IMR-90 (cell line): ENCODE results near the gene HEYL. TPM values are rescaled to one million over a fixed set of nuclear protein-coding genes. Genes with fewer than 3 reads are reported as not detected.

Experiments
- ATAC-seq: fragments of 200-7000 bp; cut with Tn5 transposase; 2 replicates; pipeline ENCODE4 v1.9.1; 2020; ENCODE audit warnings: low read depth, mild to moderate bottlenecking, moderate library complexity
- BruUV-seq: library from RNA; stranded (reverse); fragments of 400-500 nt; replicated peaks from 2 replicates; lab custom pipeline; 2021; lab: Mats Ljungman, UMichigan
- CTCF ChIA-PET: fragments of 300-600 bp; formaldehyde crosslinking; extraction: SDS; loops from one replicate; lab custom pipeline; 2021; ENCODE audit warnings: antibody characterized with exemption; lab: Yijun Ruan, JAX
- POLR2A ChIA-PET: fragments of 300-600 bp; sonication (Branson Sonifier 250); formaldehyde crosslinking; loops from one replicate; lab custom pipeline; 2022; ENCODE audit warnings: antibody characterized with exemption; ENCODE audit not compliant: unreplicated experiment; lab: Charles Lee
- DNase-seq: peaks from one replicate; pipeline ENCODE4 v3.0.0; 2013
- H2AFZ ChIP-seq: replicated peaks from 2 replicates; pipeline ENCODE3; 2013; ENCODE audit warnings: low read length, mild to moderate bottlenecking; ENCODE audit not compliant: poor library complexity
- H2AK5ac ChIP-seq: 2 replicates; pipeline ENCODE4 v1.6.1; 2013; ENCODE audit warnings: low read depth, low read length, inconsistent platforms
- H2AK9ac ChIP-seq: replicated peaks from 2 replicates; pipeline ENCODE3; 2013; ENCODE audit warnings: mild to moderate bottlenecking, low read depth, low read length, moderate library complexity; ENCODE audit not compliant: poor library complexity
- H2BK120ac ChIP-seq: 2 replicates; pipeline ENCODE4 v1.6.1; 2013; ENCODE audit warnings: low read depth, low read length, inconsistent platforms
- H2BK15ac ChIP-seq: 3 replicates; pipeline ENCODE4 v1.6.1; 2013; ENCODE audit warnings: low read depth, low read length, inconsistent platforms
- H2BK20ac ChIP-seq: 2 replicates; pipeline ENCODE4 v1.6.1; 2013; ENCODE audit warnings: low read depth, mild to moderate bottlenecking, inconsistent platforms, low read length, moderate library complexity
- H2BK5ac ChIP-seq: 2 replicates; pipeline ENCODE4 v1.6.1; 2013; ENCODE audit warnings: mild to moderate bottlenecking, low read depth, low read length, inconsistent platforms; ENCODE audit not compliant: poor library complexity, severe bottlenecking
- H3K14ac ChIP-seq: replicated peaks from 2 replicates; pipeline ENCODE4 v1.6.1; 2013; ENCODE audit warnings: low read depth, low read length, inconsistent platforms
- H3K18ac ChIP-seq: 2 replicates; pipeline ENCODE4 v1.6.1; 2013; ENCODE audit warnings: low read depth, low read length, control low read depth
- H3K23ac ChIP-seq: 2 replicates; pipeline ENCODE4 v1.6.1; 2013; ENCODE audit warnings: low read depth, low read length, inconsistent platforms
- H3K27ac ChIP-seq: 2 replicates; pipeline ENCODE4 v1.5.1; 2013; ENCODE audit warnings: mild to moderate bottlenecking, control low read depth, low read length; ENCODE audit not compliant: insufficient read depth
- H3K27me3 ChIP-seq: 2 replicates; pipeline ENCODE4 v1.6.1; 2013; ENCODE audit warnings: low read length; ENCODE audit not compliant: control insufficient read depth, insufficient read depth
- H3K36me3 ChIP-seq: 2 replicates; pipeline ENCODE4 v1.6.1; 2013; ENCODE audit warnings: low read length, mixed read lengths; ENCODE audit not compliant: control insufficient read depth, insufficient read depth
- H3K4ac ChIP-seq: 2 replicates; pipeline ENCODE4 v1.6.1; 2013; ENCODE audit warnings: low read depth, low read length, inconsistent platforms
- H3K4me1 ChIP-seq: 2 replicates; pipeline ENCODE4 v1.6.1; 2013; ENCODE audit warnings: low read length, mixed read lengths; ENCODE audit not compliant: control insufficient read depth, insufficient read depth
- H3K4me2 ChIP-seq: 2 replicates; pipeline ENCODE4 v1.6.1; 2013; ENCODE audit warnings: low read depth, mild to moderate bottlenecking, control low read depth, low read length, moderate library complexity
- H3K4me3 ChIP-seq: 2 replicates; pipeline ENCODE4 v1.5.1; 2013; ENCODE audit warnings: low read depth, mild to moderate bottlenecking, control low read depth, low read length, moderate library complexity; ENCODE audit not compliant: insufficient read depth
- H3K56ac ChIP-seq: 2 replicates; pipeline ENCODE4 v1.6.1; 2013; ENCODE audit warnings: low read length, inconsistent platforms; ENCODE audit not compliant: insufficient read depth; ENCODE audit errors: extremely low read depth
- H3K79me1 ChIP-seq, 2 experiments: 2 replicates each; pipeline ENCODE4 v1.6.1; 2013; ENCODE audit warnings: low read length in 2 of 2, inconsistent platforms in 1 of 2, low read depth in 1 of 2
- H3K9ac ChIP-seq: 2 replicates; pipeline ENCODE4 v1.6.1; 2013; ENCODE audit warnings: low read depth, low read length, control low read depth
- H3K9me1 ChIP-seq: 2 replicates; pipeline ENCODE4 v1.6.1; 2013; ENCODE audit warnings: low read length, inconsistent platforms; ENCODE audit not compliant: insufficient read depth
- H3K9me3 ChIP-seq: 2 replicates; pipeline ENCODE4 v1.6.1; 2013; ENCODE audit warnings: low read length; ENCODE audit not compliant: control insufficient read depth, insufficient read depth
- H4K20me1 ChIP-seq: 2 replicates; pipeline ENCODE4 v1.6.1; 2013; ENCODE audit warnings: low read length, inconsistent platforms; ENCODE audit not compliant: insufficient read depth
- H4K5ac ChIP-seq: 2 replicates; pipeline ENCODE4 v1.6.1; 2013; ENCODE audit warnings: mild to moderate bottlenecking, low read depth, low read length, control low read depth
- H4K8ac ChIP-seq, 2 experiments: 2 replicates each; pipeline ENCODE4 v1.6.1; 2013; ENCODE audit warnings: low read depth in 2 of 2, low read length in 2 of 2, control low read depth in 1 of 2, inconsistent platforms in 1 of 2
- H4K91ac ChIP-seq: 2 replicates; pipeline ENCODE4 v1.6.1; 2013; ENCODE audit warnings: low read depth, low read length, inconsistent platforms; ENCODE audit not compliant: insufficient read depth
- BHLHE40 ChIP-seq: fragments of 150-350 bp; IDR thresholded peaks from 2 replicates; pipeline ENCODE4 v1.6.1; 2016; ENCODE audit warnings: mild to moderate bottlenecking, low read depth, low read length
- CEBPB ChIP-seq: IDR thresholded peaks from 2 replicates; pipeline ENCODE4 v1.6.1; 2012; ENCODE audit warnings: low read depth, low read length, improper control_type of control experiment
- CHD1 ChIP-seq: IDR thresholded peaks from 2 replicates; pipeline ENCODE4 v1.6.1; 2012; ENCODE audit warnings: low read depth, low read length, improper control_type of control experiment
- FOS ChIP-seq: fragments of 150-350 bp; IDR thresholded peaks from 2 replicates; pipeline ENCODE4 v1.6.1; 2016; ENCODE audit warnings: low read depth, low read length
- MAFK ChIP-seq: IDR thresholded peaks from 2 replicates; pipeline ENCODE4 v1.6.1; 2012; ENCODE audit warnings: low read depth, low read length, improper control_type of control experiment
- MAZ ChIP-seq: IDR thresholded peaks from 2 replicates; pipeline ENCODE4 v1.6.1; 2012; ENCODE audit warnings: low read depth, mild to moderate bottlenecking, low read length, improper control_type of control experiment, moderate library complexity, borderline replicate concordance
- MXI1 ChIP-seq: IDR thresholded peaks from 2 replicates; pipeline ENCODE4 v1.6.1; 2012; ENCODE audit warnings: low read depth, mild to moderate bottlenecking, low read length, moderate library complexity, borderline replicate concordance
- NFE2L2 ChIP-seq: fragments of 150-350 bp; IDR thresholded peaks from 2 replicates; pipeline ENCODE4 v1.6.1; 2016; ENCODE audit warnings: low read depth, mild to moderate bottlenecking, low read length
- POLR2A ChIP-seq: IDR thresholded peaks from 2 replicates; pipeline ENCODE4 v1.6.1; 2012; ENCODE audit warnings: mild to moderate bottlenecking, low read depth, low read length
- RAD21 ChIP-seq: IDR thresholded peaks from 2 replicates; pipeline ENCODE4 v1.6.1; 2012; ENCODE audit warnings: low read length, improper control_type of control experiment
- RFX5 ChIP-seq: IDR thresholded peaks from 2 replicates; pipeline ENCODE4 v1.8.0; 2012; ENCODE audit warnings: low read depth, mild to moderate bottlenecking, low read length, moderate library complexity
- SMC3 ChIP-seq: fragments of 150-350 bp; IDR thresholded peaks from 2 replicates; pipeline ENCODE4 v1.6.1; 2016; ENCODE audit warnings: low read depth, mild to moderate bottlenecking, antibody characterized with exemption, low read length, moderate library complexity
- USF2 ChIP-seq: fragments of 150-350 bp; IDR thresholded peaks from 2 replicates; pipeline ENCODE4 v1.6.1; 2017; ENCODE audit warnings: mild to moderate bottlenecking, antibody characterized with exemption, low read length, low read depth
- WGBS, 2 experiments: methylation state at CpG; one replicate each; pipeline versions ENCODE4 v1.1.5 to v1.1.7; 2013; ENCODE audit warnings: missing lambda C conversion rate in 2 of 2; ENCODE audit not compliant: insufficient read length in 1 of 2; ENCODE audit errors: extremely low coverage in 2 of 2; 5-methylcytosine and 5-hydroxymethylcytosine counted together
- dilution Hi-C: fragments of 300-500 bp; cut with HindIII; formaldehyde crosslinking; loops from one replicate; pipeline ENCODE4 v1.14.3; 2018; ENCODE audit warnings: low sequenced_read_pairs; ENCODE audit not compliant: unreplicated experiment
- in situ Hi-C: fragments of 300-500 bp; cut with MboI; formaldehyde crosslinking; loops from 3 replicates; pipeline ENCODE4 v1.14.3; 2019; ENCODE audit warnings: low sequenced_read_pairs, inconsistent platforms, mixed read lengths
- intact Hi-C: fragments of 100-400 bp; cut with micrococcal nuclease; formaldehyde crosslinking; loops from 2 replicates; pipeline ENCODE4 v1.10.0; 2022
- polyA plus RNA-seq, 3 experiments: library from polyadenylated mRNA; depleted of rRNA; stranded (reverse); fragments of >200 nt; gene quantifications; 2 replicates each; pipeline ENCODE4 v1.2.3, GENCODE V29; 2012; ENCODE audit warnings: low replicate concordance in 1 of 3
- total RNA-seq: library from RNA; depleted of rRNA; stranded (reverse); fragments of >200 nt; gene quantifications from 2 replicates; pipeline ENCODE4 v1.2.3, GENCODE V29; 2012
- TF ChIP-seq, protein P1 (sequence below): conservative IDR thresholded peaks from 2 replicates; pipeline ENCODE4 v1.5.1; 2012; ENCODE audit warnings: mild to moderate bottlenecking, low read depth, low read length, improper control_type of control experiment
- TF ChIP-seq, protein P2 (sequence below): fragments of 150-350 bp; IDR thresholded peaks from 2 replicates; pipeline ENCODE4 v1.6.1; 2016; ENCODE audit warnings: low read depth, mild to moderate bottlenecking, low read length, moderate library complexity, borderline replicate concordance

The HEYL gene
- total and polyA plus RNA-seq, 2 of the 4 experiments (the other 2 are of a cell fraction): 0.02 TPM; not detected in 1

- Histone ChIP-seq H2AK9ac (no peak overlapping the region), H3K27me3 (peaks cover 81% of the 10 kb centered on the region), H3K36me3 (no peaks in the 10 kb centered on the region), H2BK15ac (no peak overlapping the region), H3K56ac (no peak overlapping the region), H2AFZ (no peak overlapping the region), H3K79me1 (no peaks in the 10 kb centered on the region), H3K9me1 (no peaks in the 10 kb centered on the region), H4K8ac (no peak overlapping the region), H3K23ac (peak overlapping the region; percentile 9; the same call in 1 of the 2 replicates), H4K20me1 (no peaks in the 10 kb centered on the region), H3K27ac (no peak overlapping the region), H2AK5ac (no peak overlapping the region), H2BK5ac (no peak overlapping the region), H3K9me3 (no peaks in the 10 kb centered on the region; the same call in 1 of the 2 replicates), H3K18ac (no peak overlapping the region), H4K5ac (no peak overlapping the region), H4K91ac (no peak overlapping the region), H3K9ac (no peak overlapping the region), H2BK120ac (no peak overlapping the region), H3K4me1 (no peaks in the 10 kb centered on the region; the same call in 1 of the 2 replicates), H3K4me3 (no peak overlapping the region), H3K14ac (no peak overlapping the region), H2BK20ac (no peak overlapping the region), H3K4me2 (no peak overlapping the region), H3K4ac (no peak overlapping the region)
- no TSS peak for BruUV-seq
- POLR2A ChIA-PET: interaction anchor here (0.6 kb wide), 1 partner anchor 68 kb away, joined by 6 read pairs; the partner anchor contains the start of gene PPIE
- TF ChIP-seq NFE2L2 (no peak), POLR2A (no peak), RAD21 (no peak), MAZ (no peak), MXI1 (no peak), SMC3 (no peak), USF2 (no peak), CHD1 (no peak), FOS (no peak), BHLHE40 (no peak), RFX5 (no peak), CEBPB (no peak), MAFK (no peak)
- TF ChIP-seq, protein P1, sequence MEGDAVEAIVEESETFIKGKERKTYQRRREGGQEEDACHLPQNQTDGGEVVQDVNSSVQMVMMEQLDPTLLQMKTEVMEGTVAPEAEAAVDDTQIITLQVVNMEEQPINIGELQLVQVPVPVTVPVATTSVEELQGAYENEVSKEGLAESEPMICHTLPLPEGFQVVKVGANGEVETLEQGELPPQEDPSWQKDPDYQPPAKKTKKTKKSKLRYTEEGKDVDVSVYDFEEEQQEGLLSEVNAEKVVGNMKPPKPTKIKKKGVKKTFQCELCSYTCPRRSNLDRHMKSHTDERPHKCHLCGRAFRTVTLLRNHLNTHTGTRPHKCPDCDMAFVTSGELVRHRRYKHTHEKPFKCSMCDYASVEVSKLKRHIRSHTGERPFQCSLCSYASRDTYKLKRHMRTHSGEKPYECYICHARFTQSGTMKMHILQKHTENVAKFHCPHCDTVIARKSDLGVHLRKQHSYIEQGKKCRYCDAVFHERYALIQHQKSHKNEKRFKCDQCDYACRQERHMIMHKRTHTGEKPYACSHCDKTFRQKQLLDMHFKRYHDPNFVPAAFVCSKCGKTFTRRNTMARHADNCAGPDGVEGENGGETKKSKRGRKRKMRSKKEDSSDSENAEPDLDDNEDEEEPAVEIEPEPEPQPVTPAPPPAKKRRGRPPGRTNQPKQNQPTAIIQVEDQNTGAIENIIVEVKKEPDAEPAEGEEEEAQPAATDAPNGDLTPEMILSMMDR: no peak
- TF ChIP-seq, protein P2, sequence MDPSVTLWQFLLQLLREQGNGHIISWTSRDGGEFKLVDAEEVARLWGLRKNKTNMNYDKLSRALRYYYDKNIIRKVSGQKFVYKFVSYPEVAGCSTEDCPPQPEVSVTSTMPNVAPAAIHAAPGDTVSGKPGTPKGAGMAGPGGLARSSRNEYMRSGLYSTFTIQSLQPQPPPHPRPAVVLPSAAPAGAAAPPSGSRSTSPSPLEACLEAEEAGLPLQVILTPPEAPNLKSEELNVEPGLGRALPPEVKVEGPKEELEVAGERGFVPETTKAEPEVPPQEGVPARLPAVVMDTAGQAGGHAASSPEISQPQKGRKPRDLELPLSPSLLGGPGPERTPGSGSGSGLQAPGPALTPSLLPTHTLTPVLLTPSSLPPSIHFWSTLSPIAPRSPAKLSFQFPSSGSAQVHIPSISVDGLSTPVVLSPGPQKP: no peak
- in situ Hi-C loops: no loop called here
- ATAC-seq (no peak), DNase-seq (no peak)
- CTCF ChIA-PET: interaction anchor here (1.2 to 1.7 kb wide), 2 partner anchors 12 to 17 kb away, joined by 5 to 7 read pairs; no protein-coding TSS in a partner anchor
- intact Hi-C loops: loop anchor here (5.0 kb wide), 1 partner anchor 42 kb away; no protein-coding TSS in a partner anchor
- no CpG with 5 or more reads among the region's 1 CpG for WGBS, 2 experiments
- dilution Hi-C loops: no loop called here
Measured at GRCh38 chr1:39670689-39671088, 31.2 kb upstream of the HEYL start.
